ENCODE data around the gene TOMM7. TPM values are rescaled to one million over a fixed set of nuclear protein-coding genes. Genes with fewer than 3 reads are reported as not detected.

The TOMM7 gene
- total and polyA plus RNA-seq, 9 of the 15 experiments (the other 6 are each of a cell fraction or from before 2014, with no cell fraction given): 283 to 1,717 (median 638) TPM

GRCh38 chr7:22853674-22854157 is 31.1 kb upstream of the TOMM7 start:
- H3K9me3 ChIP-seq (replicated peaks; ENCODE audit: control insufficient read depth, insufficient read depth, low read depth, low read length): no peaks in the 10 kb centered on the region
- no peaks in the 10 kb centered on the region for H3K9me1 ChIP-seq (ENCODE audit: control insufficient read depth, insufficient read depth, low read length)
- no peak overlapping the region; the same call in 1 of the 3 replicates for H3K27ac ChIP-seq (ENCODE audit: extremely low read depth, low read depth, low read length)
- peak overlapping the region; percentile 30 to 32; a peak in 2 of 4 replicates for H3K9ac ChIP-seq (ENCODE audit: insufficient read depth in 1 of 2, low read depth in 2 of 2, low read length in 2 of 2)
- peak overlapping the region; percentile 97 for H2AFZ ChIP-seq (ENCODE audit: low read depth, low read length)
- FAIRE-seq (peak; percentile 71), ATAC-seq (peak; percentile 23), DNase-seq (ENCODE audit: extremely low read depth in 1 of 4, low spot score in 3 of 4) (peak in 1 of 4 experiments; percentile 71)
- 11% methylated on average over 13 of the region's 28 CpGs for WGBS (ENCODE audit: insufficient coverage, low coverage, missing lambda C conversion rate)
- H3K4me1 ChIP-seq (replicated peaks in 1 of 2; ENCODE audit: control insufficient read depth in 2 of 2, insufficient read depth in 2 of 2, low read length in 2 of 2): peaks cover 17 to 34% of the 10 kb centered on the region in 2 experiments
- H3K4me3 ChIP-seq: peak overlapping the region; percentile 56
- no TSS peak for BruUV-seq (replicated peaks)
- in situ Hi-C loops (cut with MboI): no loop called here
- peaks cover 31% of the 10 kb centered on the region for H3K36me3 ChIP-seq (ENCODE audit: control insufficient read depth, insufficient read depth, low read length)
- H4K20me1 ChIP-seq (replicated peaks; ENCODE audit: control insufficient read depth, insufficient read depth, low read length): no peaks in the 10 kb centered on the region
- intact Hi-C loops (cut with micrococcal nuclease): loop anchor here (1.0 to 10.0 kb wide), 4 partner anchors 31 to 289 kb away; partner anchors contain the start of gene TOMM7
- H3K4me2 ChIP-seq (ENCODE audit: insufficient read depth, low read length): peak overlapping the region; percentile 74
- no peaks in the 10 kb centered on the region for H3K27me3 ChIP-seq (ENCODE audit: control insufficient read depth in 2 of 2, insufficient read depth in 2 of 2, low read length in 2 of 2)
- ChIA-PET CTCF (ENCODE audit: low intra/inter-chr PET ratio) (no interaction called here), POLR2A (interaction anchor here (0.6 to 0.7 kb wide), 4 partner anchors 11 to 309 kb away, joined by 3 to 4 read pairs (median 3); no protein-coding TSS in a partner anchor)
- peaks cover 35% of the 10 kb centered on the region for H3K79me2 ChIP-seq (ENCODE audit: control insufficient read depth, insufficient read depth, low read length)
- TF ChIP-seq NRF1 (conservative IDR thresholded peaks at IDR 0.05 in 1 of 2, IDR thresholded peaks at IDR 0.05 in 1 of 2) (no peak), ZNF740 (CRISPR knock-in tag; IDR thresholded peaks at IDR 0.05) (no peak), ZNF740 (tag; IDR thresholded peaks at IDR 0.05) (peak in 1 of 2 experiments; percentile 99; a peak in 2 of 4 replicates), TEAD1 (CRISPR knock-in tag; IDR thresholded peaks at IDR 0.05) (peak in 1 of 2 experiments; percentile 19; a peak in 1 of 4 replicates), CTCF (IDR thresholded peaks at IDR 0.05 in 2 of 3, conservative IDR thresholded peaks at IDR 0.05 in 1 of 3; ENCODE audit: insufficient read depth in 2 of 3, low read depth in 1 of 3, low read length in 3 of 3) (peak in 2 of 3 experiments; percentile 61 to 67; a peak in 2 of 6 replicates), FOXP1 (CRISPR knock-in tag; IDR thresholded peaks at IDR 0.05) (0 out of 2 replicates have a peak, but pooled peaks have one; percentile 1), ARNT (IDR thresholded peaks at IDR 0.05) (no peak), ZNF551 (CRISPR knock-in tag; IDR thresholded peaks at IDR 0.05) (no peak), ERF (CRISPR knock-in tag; IDR thresholded peaks at IDR 0.05) (0 out of 2 replicates have a peak, but pooled peaks have one; percentile 26), CTCFL (IDR thresholded peaks at IDR 0.05; ENCODE audit: borderline replicate concordance, insufficient read depth, low read depth, low read length, poor library complexity, severe bottlenecking) (peak; percentile 79), DEAF1 (CRISPR knock-in tag; IDR thresholded peaks at IDR 0.05) (no peak), ZNF398 (CRISPR knock-in tag; IDR thresholded peaks at IDR 0.05) (no peak)

Measured in K562 (cell line).